Measurements from ENCODE around the gene APOOL.

DNA sequence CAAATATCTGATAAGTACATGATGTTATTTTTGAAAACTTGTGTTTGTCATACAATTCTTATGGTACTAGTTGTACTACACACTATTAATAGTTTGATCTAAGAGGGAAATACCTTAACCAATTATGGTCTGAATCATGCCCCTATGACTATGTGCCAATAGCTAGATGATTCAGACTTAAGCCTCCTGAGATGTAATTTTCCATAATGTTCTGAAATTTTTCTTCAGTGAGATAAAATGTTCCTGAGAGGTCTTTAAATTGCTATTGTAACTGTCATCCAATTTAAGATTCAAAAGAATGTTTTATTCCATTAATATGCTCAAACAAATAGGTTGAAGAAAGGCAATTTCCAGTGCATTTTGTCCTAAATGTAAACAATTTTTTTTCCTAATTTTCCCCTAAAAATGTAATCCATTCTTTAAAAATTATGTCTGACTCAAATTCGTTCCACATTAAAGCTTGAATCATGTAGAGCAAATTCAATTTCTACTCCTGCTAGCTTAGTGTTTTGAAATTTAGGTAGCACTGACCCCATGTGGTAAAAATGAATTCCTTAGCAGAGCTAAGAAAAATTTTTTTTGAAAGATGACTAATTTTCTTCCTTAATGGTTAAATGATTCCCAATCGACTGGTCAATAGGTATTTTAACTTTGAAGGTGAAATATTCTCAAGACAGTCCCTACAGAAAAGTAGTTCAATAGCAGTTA, 49.1 kb downstream of the APOOL start:
- TF ChIP-seq POLR2A (IDR thresholded peaks at IDR 0.05) (no peak), CTCF (IDR thresholded peaks at IDR 0.05) (no peak), POLR2AphosphoS5 (IDR thresholded peaks at IDR 0.05) (no peak), EP300 (IDR thresholded peaks at IDR 0.05) (no peak)

Measured in stomach (tissue), 4 donors.